Measurements from ENCODE around the gene KREMEN2.
A peak's percentile ranks its signal among the peaks of the same experiment; 100 is the strongest.

Gene KREMEN2

DNA sequence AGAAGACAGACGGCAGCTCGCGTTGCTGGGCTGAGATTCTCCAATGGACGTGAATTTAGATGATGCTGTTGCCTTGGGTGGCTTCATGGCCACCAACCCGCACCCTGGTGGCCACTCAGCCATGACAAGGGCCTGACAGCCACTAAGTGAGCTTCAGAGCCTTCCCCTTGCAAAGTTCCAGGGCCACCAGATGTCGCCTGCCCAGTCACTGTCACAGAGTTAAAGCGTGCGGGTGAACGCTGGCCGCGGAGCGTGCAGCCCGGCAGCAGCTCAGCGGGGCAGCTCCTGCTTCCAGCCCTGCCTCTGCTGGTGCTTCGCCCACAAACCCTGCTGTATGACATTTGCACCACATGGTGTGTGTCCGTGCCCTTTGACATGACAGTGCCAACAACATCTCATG is 13.3 kb upstream of the KREMEN2 start:
- DNase-seq (ENCODE audit: low spot score): no peak
- Mint-ChIP-seq H3K27ac (no peak overlapping the region), H3K4me1 (ENCODE audit: low read depth) (no peaks in the 10 kb centered on the region), H3K9me3 (no peaks in the 10 kb centered on the region), H3K27me3 (ENCODE audit: low read depth) (no peaks in the 10 kb centered on the region), H3K4me3 (no peak overlapping the region), H3K36me3 (ENCODE audit: low read depth) (peaks cover 3% of the 10 kb centered on the region)

DNA sequence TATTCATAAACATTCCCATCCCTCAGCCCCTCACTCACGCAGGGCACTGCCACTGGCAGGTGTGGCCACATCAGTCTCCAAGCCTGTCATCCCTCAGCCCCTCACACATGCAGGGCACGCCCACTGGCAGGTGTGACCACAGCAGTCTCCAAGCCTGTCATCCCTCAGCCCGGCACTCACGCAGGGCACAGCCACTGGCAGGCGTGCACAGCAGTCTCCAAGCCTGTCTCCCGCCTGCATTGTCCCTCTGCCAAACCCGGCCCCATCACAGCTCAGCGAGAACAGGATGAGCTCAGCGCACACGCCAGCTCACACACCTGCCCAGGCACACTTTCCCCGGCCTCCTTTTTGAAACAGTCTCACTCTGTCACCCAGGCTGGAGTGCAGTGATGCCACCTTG is 11.4 kb upstream of the KREMEN2 start:
- H3K4me3 Mint-ChIP-seq: no peak overlapping the region
- peak overlapping the region; percentile 26 for H3K27ac Mint-ChIP-seq
- no peak for DNase-seq (ENCODE audit: low spot score)
- H3K36me3 Mint-ChIP-seq (ENCODE audit: low read depth): no peaks in the 10 kb centered on the region
- no peaks in the 10 kb centered on the region for H3K9me3 Mint-ChIP-seq
- H3K27me3 Mint-ChIP-seq (ENCODE audit: low read depth): no peaks in the 10 kb centered on the region
- H3K4me1 Mint-ChIP-seq (ENCODE audit: low read depth): no peaks in the 10 kb centered on the region

DNA sequence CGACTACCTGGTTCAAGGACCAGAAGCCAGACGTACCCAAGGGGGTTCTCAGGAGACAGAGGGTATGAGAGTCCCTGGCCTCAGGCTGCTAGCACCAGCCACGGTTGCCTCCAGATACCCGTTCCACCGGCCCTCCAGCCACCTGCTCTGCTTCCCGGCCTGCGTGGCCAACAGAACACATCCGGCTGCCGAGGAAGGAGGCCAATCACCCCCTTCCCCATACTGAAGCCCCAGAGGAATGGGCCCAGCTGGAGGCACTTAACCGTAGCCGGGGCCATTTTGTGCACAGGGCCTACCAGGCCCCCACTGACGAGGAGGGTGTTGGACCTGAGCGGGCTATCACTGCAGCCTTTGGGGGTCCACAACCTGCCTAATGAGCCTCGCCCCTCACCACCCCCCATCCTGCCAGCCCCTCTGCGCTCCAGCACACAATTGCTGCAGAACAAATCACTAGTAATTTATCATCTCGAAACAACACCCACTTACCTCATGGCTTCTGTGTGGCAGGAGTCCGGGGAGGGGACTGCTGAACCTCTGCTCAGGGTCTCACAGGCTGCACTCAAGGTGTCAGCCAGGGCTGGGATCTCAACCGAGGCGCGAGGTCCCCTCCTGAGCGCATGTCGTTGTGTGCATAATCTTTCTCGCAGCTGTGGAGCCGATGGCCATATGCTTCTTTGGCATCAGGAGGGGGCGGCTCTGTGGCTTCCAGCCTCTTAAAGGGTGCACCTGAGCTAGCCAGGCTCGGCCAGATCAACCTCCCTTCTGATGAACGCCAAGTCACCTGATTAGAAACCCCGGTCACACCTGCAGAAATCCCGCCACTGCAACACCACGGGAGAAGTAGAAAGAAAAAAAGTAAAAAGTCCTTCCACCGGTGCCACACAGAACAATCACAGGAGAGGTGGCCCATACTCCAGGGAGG is 10.1 kb upstream of the KREMEN2 start:
- Mint-ChIP-seq H3K4me3 (no peak overlapping the region), H3K9me3 (no peaks in the 10 kb centered on the region), H3K27ac (no peak overlapping the region), H3K4me1 (ENCODE audit: low read depth) (no peaks in the 10 kb centered on the region), H3K36me3 (ENCODE audit: low read depth) (no peaks in the 10 kb centered on the region), H3K27me3 (ENCODE audit: low read depth) (no peaks in the 10 kb centered on the region)
- DNase-seq (ENCODE audit: low spot score): no peak

- no peak for DNase-seq (ENCODE audit: low spot score)
- H3K36me3 Mint-ChIP-seq (ENCODE audit: low read depth): no peaks in the 10 kb centered on the region
- no peak overlapping the region for H3K27ac Mint-ChIP-seq
- no peak overlapping the region for H3K4me3 Mint-ChIP-seq
- H3K9me3 Mint-ChIP-seq: no peaks in the 10 kb centered on the region
- H3K27me3 Mint-ChIP-seq (ENCODE audit: low read depth): no peaks in the 10 kb centered on the region
- H3K4me1 Mint-ChIP-seq (ENCODE audit: low read depth): no peaks in the 10 kb centered on the region
These were observed 9.3 kb upstream of the KREMEN2 start for GRCh38 chr16:2954656-2955381.

GRCh38 chr16:2955438-2955778 is 8.7 kb upstream of the KREMEN2 start:
- Mint-ChIP-seq H3K27ac (no peak overlapping the region), H3K9me3 (no peaks in the 10 kb centered on the region), H3K4me3 (no peak overlapping the region), H3K27me3 (ENCODE audit: low read depth) (peaks cover 2% of the 10 kb centered on the region), H3K4me1 (ENCODE audit: low read depth) (no peaks in the 10 kb centered on the region), H3K36me3 (ENCODE audit: low read depth) (no peaks in the 10 kb centered on the region)
- no peak for DNase-seq (ENCODE audit: low spot score)

DNA sequence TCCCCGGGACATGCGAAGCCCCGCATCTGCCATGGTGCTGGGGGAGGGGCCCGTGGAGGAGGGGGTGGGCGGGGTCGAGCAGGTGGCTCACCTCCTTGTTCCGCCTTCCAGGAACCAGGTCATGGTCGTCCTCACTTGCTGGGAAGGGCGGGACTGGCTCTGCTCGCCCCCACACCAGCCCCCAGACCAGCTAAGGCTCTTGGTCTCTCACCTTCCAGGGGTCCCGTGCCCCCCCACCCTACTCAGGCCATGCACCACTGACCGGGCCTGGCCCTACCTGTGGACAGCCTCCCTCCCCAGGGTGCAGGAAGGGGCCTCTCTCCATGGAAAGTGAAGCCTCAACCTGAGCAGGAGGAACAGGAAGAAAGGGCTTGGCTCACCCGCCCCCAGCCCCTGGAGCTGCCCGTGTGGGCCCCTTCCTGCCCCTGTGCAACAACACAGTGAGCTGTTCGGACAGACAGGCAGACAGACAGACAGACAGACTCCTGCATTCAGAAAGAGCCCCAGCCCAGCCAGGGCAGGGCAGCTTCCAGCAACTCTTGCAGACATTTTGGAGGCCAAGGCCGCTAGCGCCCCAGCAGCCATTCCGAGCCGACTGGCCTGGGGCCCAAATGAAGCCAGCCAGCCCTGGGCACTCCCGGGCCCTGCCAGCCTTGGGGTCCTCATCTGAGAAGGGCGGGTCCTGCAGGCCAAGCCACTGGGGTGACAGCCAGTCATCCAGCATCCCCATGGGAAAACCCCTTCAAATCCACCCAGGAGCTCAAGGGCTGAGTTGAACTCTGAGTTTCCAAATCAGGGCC is 8.1 kb upstream of the KREMEN2 start:
- no peaks in the 10 kb centered on the region for H3K9me3 Mint-ChIP-seq
- no peaks in the 10 kb centered on the region for H3K36me3 Mint-ChIP-seq (ENCODE audit: low read depth)
- no peak overlapping the region for H3K27ac Mint-ChIP-seq
- H3K4me1 Mint-ChIP-seq (ENCODE audit: low read depth): no peaks in the 10 kb centered on the region
- no peak overlapping the region for H3K4me3 Mint-ChIP-seq
- peaks cover 2% of the 10 kb centered on the region for H3K27me3 Mint-ChIP-seq (ENCODE audit: low read depth)
- no peak for DNase-seq (ENCODE audit: low spot score)

- no peak for DNase-seq (ENCODE audit: low spot score)
- no peak overlapping the region for H3K27ac Mint-ChIP-seq
- H3K4me1 Mint-ChIP-seq (ENCODE audit: low read depth): no peaks in the 10 kb centered on the region
- H3K9me3 Mint-ChIP-seq: no peaks in the 10 kb centered on the region
- H3K27me3 Mint-ChIP-seq (ENCODE audit: low read depth): peaks cover 2% of the 10 kb centered on the region
- no peak overlapping the region for H3K4me3 Mint-ChIP-seq
- H3K36me3 Mint-ChIP-seq (ENCODE audit: low read depth): no peaks in the 10 kb centered on the region
These were observed 7.5 kb upstream of the KREMEN2 start for GRCh38 chr16:2956579-2956956.

DNA sequence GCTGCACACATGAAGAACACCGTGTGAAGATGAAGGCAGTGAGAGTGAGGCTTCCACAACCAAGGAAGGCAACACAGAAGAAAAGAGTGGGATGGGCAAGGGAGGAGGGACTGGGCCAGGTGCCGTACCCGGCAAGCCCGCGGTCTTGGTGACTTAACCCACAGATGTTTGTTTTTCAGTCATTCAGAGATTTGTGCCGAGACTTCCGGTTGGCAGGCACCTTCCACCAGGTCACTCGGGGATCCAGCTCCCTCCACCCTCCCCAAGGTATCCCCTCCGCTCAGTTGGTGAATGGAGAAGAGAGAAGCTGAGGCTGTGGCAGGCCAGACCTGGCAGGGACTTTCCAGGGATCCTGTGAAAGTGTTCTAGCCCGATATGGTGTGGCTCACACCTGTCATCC is 4.9 kb upstream of the KREMEN2 start:
- Mint-ChIP-seq H3K27me3 (ENCODE audit: low read depth) (peaks cover 19% of the 10 kb centered on the region), H3K9me3 (no peaks in the 10 kb centered on the region), H3K27ac (no peak overlapping the region), H3K4me1 (ENCODE audit: low read depth) (peaks cover 2% of the 10 kb centered on the region), H3K4me3 (no peak overlapping the region), H3K36me3 (ENCODE audit: low read depth) (no peaks in the 10 kb centered on the region)
- DNase-seq (ENCODE audit: low spot score): no peak

DNA sequence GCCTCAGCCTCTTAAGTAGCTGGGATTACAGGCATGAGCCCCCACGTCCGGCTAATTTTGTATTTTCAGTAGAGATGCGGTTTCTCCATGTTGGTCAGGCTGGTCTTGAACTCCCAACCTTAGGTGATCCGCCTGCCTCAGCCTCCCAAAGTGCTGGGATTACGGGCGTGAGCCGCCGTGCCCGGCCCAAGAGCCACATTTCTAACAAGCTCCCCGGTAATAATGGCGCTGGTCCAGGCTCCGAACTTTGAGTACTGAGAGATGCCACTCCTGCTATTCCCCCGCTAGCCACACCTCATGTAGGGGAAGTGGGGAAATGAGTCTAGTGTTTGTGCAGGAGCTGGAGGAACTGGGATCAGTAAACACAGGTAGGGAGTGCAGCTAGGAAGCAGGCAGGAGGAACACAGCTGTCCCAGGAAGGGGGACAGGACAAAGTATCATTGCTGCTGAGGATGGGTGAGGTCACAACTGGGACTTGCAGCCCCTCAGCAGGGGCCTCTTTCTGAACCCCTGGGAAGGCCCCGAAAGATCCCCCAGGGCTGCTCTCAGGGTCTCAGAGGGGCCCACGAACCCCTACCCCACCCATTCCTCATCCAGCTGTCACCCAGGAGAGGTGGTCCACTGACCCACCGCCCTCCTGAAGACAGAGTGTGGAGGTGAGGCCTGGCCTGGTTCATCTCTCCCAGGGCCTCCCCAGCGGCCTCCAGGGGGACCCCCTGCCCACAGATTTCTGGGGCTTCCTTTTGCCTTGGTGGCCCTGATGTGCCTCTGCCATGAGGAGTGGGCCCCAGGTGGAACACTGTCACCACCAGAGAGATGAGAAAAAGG is 3.7 kb upstream of the KREMEN2 start:
- Mint-ChIP-seq H3K27me3 (ENCODE audit: low read depth) (peaks cover 23% of the 10 kb centered on the region), H3K4me1 (ENCODE audit: low read depth) (peaks cover 2% of the 10 kb centered on the region), H3K27ac (no peak overlapping the region), H3K4me3 (no peak overlapping the region), H3K36me3 (ENCODE audit: low read depth) (no peaks in the 10 kb centered on the region), H3K9me3 (no peaks in the 10 kb centered on the region)
- no peak for DNase-seq (ENCODE audit: low spot score)

GRCh38 chr16:2962334-2963073 is 1.6 kb upstream of the KREMEN2 start:
- no peaks in the 10 kb centered on the region for H3K36me3 Mint-ChIP-seq (ENCODE audit: low read depth)
- H3K9me3 Mint-ChIP-seq: no peaks in the 10 kb centered on the region
- H3K27me3 Mint-ChIP-seq (ENCODE audit: low read depth): peaks cover 28% of the 10 kb centered on the region
- H3K27ac Mint-ChIP-seq: no peak overlapping the region
- no peak overlapping the region for H3K4me3 Mint-ChIP-seq
- peaks cover 2% of the 10 kb centered on the region for H3K4me1 Mint-ChIP-seq (ENCODE audit: low read depth)
- DNase-seq (ENCODE audit: low spot score): no peak

- Mint-ChIP-seq H3K4me1 (ENCODE audit: low read depth) (peaks cover 3% of the 10 kb centered on the region), H3K27ac (no peak overlapping the region), H3K4me3 (peak overlapping the region; percentile 50), H3K36me3 (ENCODE audit: low read depth) (no peaks in the 10 kb centered on the region), H3K9me3 (no peaks in the 10 kb centered on the region), H3K27me3 (ENCODE audit: low read depth) (peaks cover 33% of the 10 kb centered on the region)
- DNase-seq (ENCODE audit: low spot score): no peak
These were observed 877 bp upstream of the KREMEN2 start for GRCh38 chr16:2963074-2963722.

DNA sequence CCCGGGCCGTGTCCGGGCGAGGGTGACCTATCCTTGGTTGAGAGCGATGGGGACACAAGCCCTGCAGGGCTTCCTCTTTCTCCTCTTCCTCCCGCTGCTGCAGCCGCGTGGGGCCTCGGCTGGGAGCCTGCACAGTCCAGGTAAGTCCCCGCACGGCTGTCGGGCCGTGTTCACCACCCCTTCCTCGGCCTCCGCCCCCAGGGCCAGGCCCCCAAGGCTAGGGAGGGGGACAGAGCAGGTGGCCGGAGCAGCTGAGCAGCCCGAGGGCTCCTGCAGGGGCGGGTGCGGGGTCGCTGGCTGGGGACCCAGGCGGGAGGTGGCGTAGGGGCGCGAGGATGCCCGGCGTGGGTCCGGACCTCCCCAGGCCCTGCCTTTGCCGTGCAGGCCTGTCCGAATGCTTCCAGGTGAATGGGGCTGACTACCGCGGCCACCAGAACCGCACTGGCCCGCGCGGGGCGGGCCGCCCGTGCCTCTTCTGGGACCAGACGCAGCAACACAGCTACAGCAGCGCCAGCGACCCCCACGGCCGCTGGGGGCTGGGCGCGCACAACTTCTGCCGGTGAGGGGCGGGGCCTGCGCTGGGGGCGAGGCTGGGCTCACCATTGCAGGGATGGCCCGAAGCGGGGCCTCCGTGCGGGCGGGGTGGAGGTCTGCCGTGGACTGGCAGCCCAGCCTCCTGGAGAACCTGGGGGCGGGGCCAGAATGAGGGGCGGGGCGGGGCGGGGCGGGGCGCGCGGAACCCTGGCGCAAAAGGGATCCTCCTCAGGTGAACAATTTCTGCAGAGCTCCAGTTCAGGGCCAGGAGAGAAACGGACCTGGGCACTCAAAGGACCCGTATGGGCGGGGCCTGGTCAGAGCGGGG is 631 bp downstream of the KREMEN2 start:
- H3K9me3 Mint-ChIP-seq: no peaks in the 10 kb centered on the region
- no peak overlapping the region for H3K27ac Mint-ChIP-seq
- peaks cover 37% of the 10 kb centered on the region for H3K27me3 Mint-ChIP-seq (ENCODE audit: low read depth)
- peak overlapping the region; percentile 67 for H3K4me3 Mint-ChIP-seq
- peaks cover 8% of the 10 kb centered on the region for H3K4me1 Mint-ChIP-seq (ENCODE audit: low read depth)
- DNase-seq (ENCODE audit: low spot score): peak; percentile 72
- H3K36me3 Mint-ChIP-seq (ENCODE audit: low read depth): no peaks in the 10 kb centered on the region
